ENCODE results near the gene RPS24. TPM values are rescaled to one million over a fixed set of nuclear protein-coding genes. Genes with fewer than 3 reads are reported as not detected.

RPS24 gene
- total and polyA plus RNA-seq, 2 of the 8 experiments (the other 6 are each of a cell fraction or from before 2014, with no cell fraction given) = 2,128 to 3,943 TPM

- TF ChIP-seq TBP (IDR thresholded peaks at IDR 0.05; ENCODE audit: low read depth, low read length) (no peak), JUND (IDR thresholded peaks at IDR 0.05; ENCODE audit: low read length) (no peak), BCL11A (IDR thresholded peaks at IDR 0.05; ENCODE audit: low read depth in 2 of 2, low read length in 2 of 2) (no peak), SAP30 (IDR thresholded peaks at IDR 0.05; ENCODE audit: insufficient read depth, insufficient replicate concordance, low read length) (no peak), KDM5A (IDR thresholded peaks at IDR 0.05; ENCODE audit: low read length) (no peak), TAF7 (optimal IDR thresholded peaks at IDR 0.05; ENCODE audit: borderline replicate concordance, low read depth, low read length) (no peak)
- TF ChIP-seq, protein P1, sequence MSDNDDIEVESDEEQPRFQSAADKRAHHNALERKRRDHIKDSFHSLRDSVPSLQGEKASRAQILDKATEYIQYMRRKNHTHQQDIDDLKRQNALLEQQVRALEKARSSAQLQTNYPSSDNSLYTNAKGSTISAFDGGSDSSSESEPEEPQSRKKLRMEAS (IDR thresholded peaks at IDR 0.05) = no peak
Observed at GRCh38 chr10:78079411-78079810, 45.7 kb downstream of the RPS24 start (continued).
